HL-60/S4 (cell line): ENCODE results near the gene ATAD3A.

ENCODE experiments used
- in situ Hi-C: fragments of 300-500 bp; cut with MboI; formaldehyde crosslinking; loops from 2 replicates; pipeline ENCODE4 v1.14.3; 2022; ENCODE audit warnings: low sequenced_read_pairs

ATAD3A gene

DNA sequence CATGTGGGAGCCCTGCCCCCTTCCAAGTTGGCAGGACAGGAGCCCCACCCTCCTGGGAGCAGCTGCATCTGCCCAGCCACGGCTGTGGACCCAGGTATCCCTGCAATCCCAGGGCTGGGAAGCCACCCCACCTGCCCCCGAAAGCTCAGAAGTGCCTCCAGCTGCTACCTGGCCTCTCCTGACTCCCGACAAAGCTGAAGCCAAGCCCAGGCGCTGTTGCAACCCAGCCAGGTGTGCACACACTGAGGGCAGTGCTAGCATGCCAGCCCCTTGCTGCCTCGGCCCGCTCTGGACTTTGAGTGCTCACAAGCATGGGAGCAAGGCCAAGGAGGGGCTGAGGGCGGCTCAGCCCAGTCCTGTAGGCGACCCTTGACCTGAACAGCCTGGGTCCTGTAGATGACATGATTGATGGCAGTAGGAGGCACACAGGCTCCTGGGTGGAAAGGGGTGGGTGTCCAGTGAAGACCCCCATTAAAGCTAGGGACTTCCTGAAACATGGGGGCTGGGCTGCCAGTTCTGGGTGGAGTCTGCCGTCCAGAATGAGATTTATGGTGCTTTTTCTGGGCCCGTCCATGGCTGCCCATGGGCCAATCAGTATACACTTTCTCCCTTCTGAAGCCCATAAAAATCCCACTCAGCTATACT, 65.5 kb downstream of the ATAD3A start:
- in situ Hi-C loops = no loop called here

DNA sequence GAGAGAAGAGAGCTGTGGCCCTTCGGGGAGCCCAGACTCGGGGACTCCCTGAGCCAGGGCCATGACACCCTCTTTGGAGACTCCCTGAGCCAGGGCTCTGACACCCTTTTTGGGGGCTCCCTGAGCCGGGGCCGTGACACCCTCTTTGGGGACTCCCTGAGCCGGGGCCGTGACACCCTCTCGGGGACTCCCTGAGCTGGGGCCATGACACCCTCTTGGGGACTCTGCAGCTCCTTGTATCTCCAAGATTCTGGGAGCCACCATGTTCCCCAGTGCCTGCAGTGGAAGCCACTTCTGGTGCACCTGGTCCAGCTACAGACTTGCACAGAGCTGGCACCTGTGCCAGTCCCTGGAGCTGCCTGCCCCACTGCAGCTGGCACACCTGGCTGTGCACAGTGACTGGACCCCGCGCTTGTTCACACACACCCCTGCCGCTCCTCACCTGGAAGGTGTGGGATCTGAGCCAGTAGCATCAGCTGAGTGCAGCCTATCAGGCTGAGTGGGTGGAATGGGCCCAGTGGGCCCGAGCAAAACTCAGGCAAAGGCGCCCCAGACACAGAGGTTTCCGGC, 66.5 kb downstream of the ATAD3A start:
- in situ Hi-C loops = no loop called here

- in situ Hi-C loops = no loop called here
Measured at GRCh38 chr1:1582585-1583346, 70.8 kb downstream of the ATAD3A start.

DNA sequence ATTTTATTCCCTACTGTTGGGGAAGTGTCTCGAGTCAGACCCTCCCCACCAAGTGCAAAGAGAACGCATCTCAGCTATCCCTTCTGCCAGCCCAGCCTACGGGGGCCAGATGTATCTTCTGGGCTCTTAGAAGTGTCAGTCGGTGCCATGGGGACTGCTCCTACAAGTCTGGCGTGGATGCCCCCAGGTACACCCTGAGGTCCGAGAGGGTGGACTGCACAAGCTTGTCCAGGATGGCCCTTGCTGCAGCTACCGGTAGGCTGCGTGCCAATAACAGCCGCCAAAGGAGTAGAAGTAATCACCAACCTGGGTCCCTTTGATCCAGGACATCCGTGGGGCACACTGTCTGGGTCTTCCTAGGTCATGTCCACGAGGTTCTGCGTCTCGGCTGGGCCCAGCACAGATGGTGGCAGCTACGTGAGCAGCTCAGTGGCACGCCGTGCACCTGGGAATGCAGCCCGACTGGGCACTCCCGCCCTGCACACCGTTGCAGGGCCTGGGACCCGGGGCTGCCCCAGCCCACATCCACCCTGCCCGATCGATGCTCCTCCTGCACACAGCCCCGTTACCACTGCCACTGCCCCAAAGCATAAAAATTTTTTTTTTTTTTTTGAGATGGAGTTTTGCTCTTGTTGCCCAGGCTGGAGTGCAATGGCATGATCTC, 71.5 kb downstream of the ATAD3A start:
- in situ Hi-C loops = no loop called here
